WTC11 (cell line): ENCODE data around the gene RUFY2.

Source experiments
- ESRRA ChIP-seq: sonication (generic); formaldehyde crosslinking; IDR thresholded peaks from 2 replicates; pipeline ENCODE4 v1.8.1; 2022; ENCODE audit warnings: mild to moderate bottlenecking, missing genetic modification reagents, borderline replicate concordance
- GABPB1 ChIP-seq: sonication (generic); formaldehyde crosslinking; IDR thresholded peaks from 2 replicates; pipeline ENCODE4 v1.8.1; 2023; ENCODE audit warnings: mild to moderate bottlenecking, missing genetic modification reagents
- NR3C1 ChIP-seq: sonication (generic); formaldehyde crosslinking; conservative IDR thresholded peaks from 2 replicates; pipeline ENCODE4 v1.8.1; 2023; ENCODE audit warnings: low read depth, mild to moderate bottlenecking, missing genetic modification reagents
- TCF7 ChIP-seq: sonication (generic); formaldehyde crosslinking; IDR thresholded peaks from 2 replicates; pipeline ENCODE4 v1.8.0; 2022; ENCODE audit warnings: mild to moderate bottlenecking, low read depth, missing genetic modification reagents, moderate library complexity
- ZNF671 ChIP-seq: fragments of 250-450 bp; sonication (Bioruptor Pico); IDR thresholded peaks from 2 replicates; pipeline ENCODE4 v1.8.0; 2021; ENCODE audit warnings: mild to moderate bottlenecking
- TF ChIP-seq, protein P1 (sequence below): fragments of 200-600 bp; IDR thresholded peaks from 2 replicates; pipeline ENCODE4 v1.8.0; 2022; ENCODE audit warnings: antibody characterized with exemption
- TF ChIP-seq, protein P2 (sequence below): fragments of 250-450 bp; sonication (Bioruptor Pico); conservative IDR thresholded peaks from 2 replicates; pipeline ENCODE4 v1.9.0; 2021; ENCODE audit warnings: mild to moderate bottlenecking
- TF ChIP-seq, protein P3 (sequence below): sonication (generic); formaldehyde crosslinking; IDR thresholded peaks from 2 replicates; pipeline ENCODE4 v1.8.0; 2023; ENCODE audit warnings: missing genetic modification reagents
- TF ChIP-seq, protein P4 (sequence below): sonication (generic); formaldehyde crosslinking; IDR thresholded peaks from 2 replicates; pipeline ENCODE4 v1.8.1; 2023; ENCODE audit warnings: mild to moderate bottlenecking, moderate library complexity, missing genetic modification reagents

DNA sequence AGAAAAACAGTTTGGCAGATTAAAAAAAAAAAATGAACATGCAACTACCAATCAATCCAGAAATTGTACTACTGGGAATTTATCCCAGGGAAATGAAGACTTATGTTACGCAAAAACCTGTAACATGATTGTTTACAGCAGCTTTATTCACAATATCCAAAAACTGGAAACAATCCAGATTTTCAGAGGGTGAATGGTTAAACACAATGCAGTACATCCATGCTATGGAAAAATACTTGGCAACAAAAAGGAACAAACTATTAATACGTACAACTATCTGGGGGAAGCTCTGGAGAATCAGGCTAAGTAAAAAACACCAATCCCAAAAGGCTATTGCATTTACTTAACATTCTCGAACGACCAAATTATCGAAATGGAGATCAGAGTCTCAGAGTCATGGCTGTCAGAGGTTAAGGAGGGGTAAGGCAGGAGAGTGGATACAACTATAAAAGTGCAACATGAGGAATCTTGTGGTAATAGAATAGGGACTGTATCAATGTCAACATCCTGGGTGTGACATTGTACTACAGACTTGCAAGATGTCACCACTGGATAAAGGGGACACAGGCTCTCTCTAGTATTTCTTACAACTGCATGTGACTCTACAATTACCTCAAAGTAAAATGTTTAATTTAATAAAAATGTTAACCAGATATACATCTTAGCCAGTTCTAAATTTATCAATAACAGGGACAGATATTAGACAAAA, 21.5 kb upstream of the RUFY2 start:
- no peak for TF ChIP-seq NR3C1 (CRISPR knock-in tag)
- TF ChIP-seq, protein P1, sequence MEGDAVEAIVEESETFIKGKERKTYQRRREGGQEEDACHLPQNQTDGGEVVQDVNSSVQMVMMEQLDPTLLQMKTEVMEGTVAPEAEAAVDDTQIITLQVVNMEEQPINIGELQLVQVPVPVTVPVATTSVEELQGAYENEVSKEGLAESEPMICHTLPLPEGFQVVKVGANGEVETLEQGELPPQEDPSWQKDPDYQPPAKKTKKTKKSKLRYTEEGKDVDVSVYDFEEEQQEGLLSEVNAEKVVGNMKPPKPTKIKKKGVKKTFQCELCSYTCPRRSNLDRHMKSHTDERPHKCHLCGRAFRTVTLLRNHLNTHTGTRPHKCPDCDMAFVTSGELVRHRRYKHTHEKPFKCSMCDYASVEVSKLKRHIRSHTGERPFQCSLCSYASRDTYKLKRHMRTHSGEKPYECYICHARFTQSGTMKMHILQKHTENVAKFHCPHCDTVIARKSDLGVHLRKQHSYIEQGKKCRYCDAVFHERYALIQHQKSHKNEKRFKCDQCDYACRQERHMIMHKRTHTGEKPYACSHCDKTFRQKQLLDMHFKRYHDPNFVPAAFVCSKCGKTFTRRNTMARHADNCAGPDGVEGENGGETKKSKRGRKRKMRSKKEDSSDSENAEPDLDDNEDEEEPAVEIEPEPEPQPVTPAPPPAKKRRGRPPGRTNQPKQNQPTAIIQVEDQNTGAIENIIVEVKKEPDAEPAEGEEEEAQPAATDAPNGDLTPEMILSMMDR = no peak
- TF ChIP-seq, protein P2, sequence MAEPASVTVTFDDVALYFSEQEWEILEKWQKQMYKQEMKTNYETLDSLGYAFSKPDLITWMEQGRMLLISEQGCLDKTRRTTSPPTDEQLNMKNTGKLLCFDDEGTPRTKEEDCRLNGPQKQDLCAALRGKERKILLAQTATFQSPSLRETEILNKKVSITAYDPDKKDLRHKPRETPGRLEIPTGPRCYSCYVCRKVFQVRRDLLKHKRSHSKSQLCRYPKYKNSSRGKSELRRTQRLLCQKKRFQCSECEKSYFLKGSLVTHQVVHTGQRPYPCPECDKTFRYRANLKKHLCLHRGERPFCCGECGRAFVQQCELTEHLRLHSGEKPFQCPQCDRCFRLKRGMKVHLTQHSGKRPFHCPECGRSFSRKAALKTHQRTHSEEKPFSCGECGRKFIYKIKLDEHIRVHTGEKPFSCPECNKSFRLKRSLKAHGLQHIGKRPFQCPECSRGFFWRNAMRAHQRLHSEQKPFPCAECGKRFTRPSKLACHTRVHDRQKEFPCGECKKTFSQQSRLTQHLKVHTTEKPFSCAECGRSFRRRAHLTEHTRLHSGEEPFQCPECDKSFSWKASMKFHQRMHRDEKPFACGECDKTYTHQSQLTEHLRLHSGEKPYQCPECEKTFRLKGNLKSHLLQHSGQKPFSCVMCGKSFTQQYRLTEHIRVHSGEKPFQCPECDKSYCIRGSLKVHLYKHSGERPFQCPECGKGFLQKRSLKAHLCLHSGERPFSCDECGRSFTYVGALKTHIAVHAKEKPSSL (CRISPR knock-in tag) = no peak
- no peak for TF ChIP-seq GABPB1 (CRISPR knock-in tag)
- no peak for TF ChIP-seq ESRRA
- no peak for TF ChIP-seq ZNF671 (CRISPR knock-in tag)
- TF ChIP-seq, protein P3, sequence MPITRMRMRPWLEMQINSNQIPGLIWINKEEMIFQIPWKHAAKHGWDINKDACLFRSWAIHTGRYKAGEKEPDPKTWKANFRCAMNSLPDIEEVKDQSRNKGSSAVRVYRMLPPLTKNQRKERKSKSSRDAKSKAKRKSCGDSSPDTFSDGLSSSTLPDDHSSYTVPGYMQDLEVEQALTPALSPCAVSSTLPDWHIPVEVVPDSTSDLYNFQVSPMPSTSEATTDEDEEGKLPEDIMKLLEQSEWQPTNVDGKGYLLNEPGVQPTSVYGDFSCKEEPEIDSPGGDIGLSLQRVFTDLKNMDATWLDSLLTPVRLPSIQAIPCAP = no peak
- TF ChIP-seq TCF7 (CRISPR knock-in tag) = no peak
- TF ChIP-seq, protein P4, sequence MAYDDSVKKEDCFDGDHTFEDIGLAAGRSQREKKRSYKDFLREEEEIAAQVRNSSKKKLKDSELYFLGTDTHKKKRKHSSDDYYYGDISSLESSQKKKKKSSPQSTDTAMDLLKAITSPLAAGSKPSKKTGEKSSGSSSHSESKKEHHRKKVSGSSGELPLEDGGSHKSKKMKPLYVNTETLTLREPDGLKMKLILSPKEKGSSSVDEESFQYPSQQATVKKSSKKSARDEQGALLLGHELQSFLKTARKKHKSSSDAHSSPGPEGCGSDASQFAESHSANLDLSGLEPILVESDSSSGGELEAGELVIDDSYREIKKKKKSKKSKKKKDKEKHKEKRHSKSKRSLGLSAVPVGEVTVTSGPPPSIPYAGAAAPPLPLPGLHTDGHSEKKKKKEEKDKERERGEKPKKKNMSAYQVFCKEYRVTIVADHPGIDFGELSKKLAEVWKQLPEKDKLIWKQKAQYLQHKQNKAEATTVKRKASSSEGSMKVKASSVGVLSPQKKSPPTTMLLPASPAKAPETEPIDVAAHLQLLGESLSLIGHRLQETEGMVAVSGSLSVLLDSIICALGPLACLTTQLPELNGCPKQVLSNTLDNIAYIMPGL (CRISPR knock-in tag) = no peak
